Right lobe of liver (tissue), 6 donors: ENCODE measurements around the gene FAM13A. TPM values are rescaled to one million over a fixed set of nuclear protein-coding genes. Genes with fewer than 3 reads are reported as not detected.

Source experiments
- ATAC-seq, 4 donors: fragments of 200-7000 bp; cut with Tn5 transposase; one replicate each; pipeline ENCODE4 v1.9.1; 2020; ENCODE audit warnings: mild to moderate bottlenecking in 4 of 4, moderate library complexity in 4 of 4
- DNase-seq, 3 donors: peaks; one replicate each; pipeline ENCODE4 v3.0.0-alpha.2; 2020
- H3K27ac ChIP-seq, 3 donors: fragments of 200-600 bp; one replicate each; pipeline ENCODE4 v1.8.0; 2022
- H3K27me3 ChIP-seq, 2 donors: fragments of 200-600 bp; one replicate each; pipeline ENCODE4 v1.8.0; 2022
- H3K36me3 ChIP-seq, 4 donors: fragments of 200-600 bp; sonication (generic) in 1 of 4; one replicate each; pipeline versions ENCODE4 v1.5.1 to v1.8.0; 2017 to 2022; ENCODE audit warnings: control low read depth in 1 of 4
- H3K4me1 ChIP-seq, 4 donors: fragments of 200-600 bp; sonication (generic) in 1 of 4; one replicate each; pipeline versions ENCODE4 v1.5.1 to v1.8.0; 2017 to 2022; ENCODE audit warnings: control low read depth in 1 of 4
- H3K4me3 ChIP-seq, 3 donors: fragments of 200-600 bp; one replicate each; pipeline ENCODE4 v1.8.0; 2022
- H3K9me3 ChIP-seq, 4 donors: fragments of 200-600 bp; sonication (generic) in 1 of 4; one replicate each; pipeline versions ENCODE4 v1.5.1 to v1.8.0; 2017 to 2022; ENCODE audit warnings: control low read depth in 1 of 4
- POLR2A ChIP-seq: fragments of 450-650 bp; IDR thresholded peaks from one replicate; pipeline ENCODE4 v1.6.1; 2017; ENCODE audit warnings: antibody characterized with exemption, mild to moderate bottlenecking
- WGBS: methylation state at CpG from one replicate; pipeline ENCODE4 v1.1.6; 2018; ENCODE audit warnings: low coverage, low lambda C conversion rate; ENCODE audit not compliant: insufficient coverage; ENCODE audit errors: missing lambda C conversion rate; 5-methylcytosine and 5-hydroxymethylcytosine counted together
- intact Hi-C, 2 donors: fragments of 100-400 bp; cut with DNase I; formaldehyde crosslinking; loops; one replicate each; pipeline versions ENCODE4 v1.11.2 to v1.14.1; 2022
- total RNA-seq, 6 experiments: library from RNA; depleted of rRNA in 2 of 6; stranded (reverse); fragments of >200 nt in 2 of 6; fragmentation: NEBNext Ultra II Directional in 3 of 6; extraction: Animal tissue kit (Norgen Biotek cat#: 25700) in 3 of 6; gene quantifications; one replicate each; pipeline versions ENCODE4 v1.1.0 to v1.2.4, GENCODE V29; 2016 to 2023
- TF ChIP-seq, protein P1 (sequence below), 4 donors: fragments of 200-600 bp in 3 of 4; fragments of 450-650 bp in 1 of 4; IDR thresholded peaks; one replicate each; pipeline versions ENCODE4 v1.5.1 to v1.8.0; 2016 to 2022; ENCODE audit warnings: antibody characterized with exemption in 4 of 4, mild to moderate bottlenecking in 2 of 4
- donor health status: DM: no; HTN: yes; CAD: no.
- donor health status: DM: no; HTN: no; CAD: no.
- donor health status: DM: no; HTN: no; CAD: no.
- donor health status: DM: no; HTN: yes; CAD: no.
- donor health status: DM: no; HTN: yes; CAD: no.

The FAM13A gene
- total RNA-seq, 6 experiments from 2014 or later = 28.3 to 82.5 (median 51.7) TPM

DNA sequence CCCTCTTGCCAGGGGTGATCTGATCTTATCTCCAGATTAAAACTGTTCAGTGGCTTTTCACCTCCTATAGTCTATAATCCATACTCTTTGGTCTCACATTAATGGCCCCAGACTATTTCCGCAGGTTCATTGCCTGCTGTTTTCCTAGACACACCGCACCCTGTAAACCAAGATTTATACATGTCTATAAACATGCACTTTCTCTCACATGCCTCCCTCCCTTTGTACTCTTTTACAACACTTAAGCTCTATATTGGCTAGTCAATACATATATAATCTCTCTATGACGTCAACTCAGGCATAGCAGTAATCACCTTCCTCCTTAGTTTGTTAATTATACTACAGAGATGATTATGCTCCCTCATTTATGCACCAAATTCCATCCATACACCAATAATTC, 188.5 kb downstream of the FAM13A start:
- DNase-seq (no peak), ATAC-seq (no peak)
- TF ChIP-seq, protein P1, sequence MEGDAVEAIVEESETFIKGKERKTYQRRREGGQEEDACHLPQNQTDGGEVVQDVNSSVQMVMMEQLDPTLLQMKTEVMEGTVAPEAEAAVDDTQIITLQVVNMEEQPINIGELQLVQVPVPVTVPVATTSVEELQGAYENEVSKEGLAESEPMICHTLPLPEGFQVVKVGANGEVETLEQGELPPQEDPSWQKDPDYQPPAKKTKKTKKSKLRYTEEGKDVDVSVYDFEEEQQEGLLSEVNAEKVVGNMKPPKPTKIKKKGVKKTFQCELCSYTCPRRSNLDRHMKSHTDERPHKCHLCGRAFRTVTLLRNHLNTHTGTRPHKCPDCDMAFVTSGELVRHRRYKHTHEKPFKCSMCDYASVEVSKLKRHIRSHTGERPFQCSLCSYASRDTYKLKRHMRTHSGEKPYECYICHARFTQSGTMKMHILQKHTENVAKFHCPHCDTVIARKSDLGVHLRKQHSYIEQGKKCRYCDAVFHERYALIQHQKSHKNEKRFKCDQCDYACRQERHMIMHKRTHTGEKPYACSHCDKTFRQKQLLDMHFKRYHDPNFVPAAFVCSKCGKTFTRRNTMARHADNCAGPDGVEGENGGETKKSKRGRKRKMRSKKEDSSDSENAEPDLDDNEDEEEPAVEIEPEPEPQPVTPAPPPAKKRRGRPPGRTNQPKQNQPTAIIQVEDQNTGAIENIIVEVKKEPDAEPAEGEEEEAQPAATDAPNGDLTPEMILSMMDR (IDR thresholded peaks at IDR 0.05) = no peak
- TF ChIP-seq POLR2A = no peak
- H3K36me3 ChIP-seq = no peaks in the 10 kb centered on the region
- H3K4me3 ChIP-seq = no peak overlapping the region
- H3K27ac ChIP-seq = no peak overlapping the region
- no peaks in the 10 kb centered on the region for H3K4me1 ChIP-seq
- no peaks in the 10 kb centered on the region for H3K27me3 ChIP-seq
- WGBS = 92% methylated on average over 3 of the region's 3 CpGs
- intact Hi-C loops = no loop called here
- no peaks in the 10 kb centered on the region for H3K9me3 ChIP-seq

DNA sequence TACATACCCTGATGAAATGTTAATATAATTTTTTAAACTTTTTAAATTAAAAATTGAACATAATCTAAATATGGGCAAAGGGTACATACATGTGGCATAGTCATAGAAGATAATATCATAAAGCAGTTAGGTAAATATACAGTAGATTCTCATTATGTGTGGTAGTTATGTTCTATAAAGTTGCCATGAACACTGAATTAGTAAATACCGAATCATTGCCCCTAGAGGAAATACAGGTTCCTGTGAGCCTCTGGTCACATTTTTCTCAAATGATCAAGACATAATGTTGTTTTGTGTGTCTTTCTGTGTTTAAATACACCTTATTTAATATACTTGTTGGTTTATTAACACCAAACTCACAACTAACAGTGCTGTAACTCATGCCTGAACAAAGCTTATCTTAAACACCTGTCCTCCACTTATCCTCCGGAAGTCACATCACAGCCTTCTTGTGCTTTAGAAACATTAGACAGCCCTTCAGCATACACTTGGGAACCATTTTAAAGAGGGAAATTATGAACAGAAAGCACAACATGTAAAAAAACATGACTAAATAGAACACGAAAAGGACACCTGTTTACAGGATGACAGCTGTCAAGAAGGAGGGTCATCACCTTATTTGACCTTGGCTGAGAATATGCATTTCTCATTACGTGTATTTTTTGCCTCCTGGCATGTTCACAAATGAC, 190.0 kb downstream of the FAM13A start:
- TF ChIP-seq, protein P1 (IDR thresholded peaks at IDR 0.05) = no peak
- no peak for DNase-seq
- H3K27ac ChIP-seq = no peak overlapping the region
- H3K9me3 ChIP-seq = no peaks in the 10 kb centered on the region
- no peaks in the 10 kb centered on the region for H3K4me1 ChIP-seq
- H3K4me3 ChIP-seq = no peak overlapping the region
- no peaks in the 10 kb centered on the region for H3K36me3 ChIP-seq
- no peaks in the 10 kb centered on the region for H3K27me3 ChIP-seq
- ATAC-seq = no peak
- intact Hi-C loops = no loop called here
- 49% methylated on average over 4 of the region's 4 CpGs for WGBS

DNA sequence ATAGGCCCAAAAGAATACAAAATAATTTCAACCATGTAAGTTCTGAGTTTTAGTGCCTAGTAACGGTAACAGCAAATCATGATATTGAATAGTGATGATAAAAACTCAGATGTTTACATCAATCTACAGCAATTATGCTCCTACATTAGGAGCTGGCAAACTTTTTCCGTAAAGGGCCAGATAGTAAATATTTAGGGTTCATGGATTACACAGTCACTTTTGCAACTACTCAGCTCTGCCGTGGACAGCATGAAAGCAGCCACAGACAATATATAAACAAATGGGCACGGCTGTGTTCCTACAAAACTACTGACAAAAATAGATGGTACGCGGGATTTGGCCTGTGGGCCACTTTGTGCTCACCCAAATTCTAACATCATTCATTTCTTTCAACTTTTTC, 191.5 kb downstream of the FAM13A start:
- DNase-seq (no peak), ATAC-seq (no peak)
- intact Hi-C loops = no loop called here
- no peaks in the 10 kb centered on the region for H3K9me3 ChIP-seq
- H3K4me3 ChIP-seq = no peak overlapping the region
- WGBS = 88% methylated on average over 5 of the region's 6 CpGs
- no peak overlapping the region for H3K27ac ChIP-seq
- TF ChIP-seq POLR2A = no peak
- TF ChIP-seq, protein P1 (IDR thresholded peaks at IDR 0.05) = no peak
- no peaks in the 10 kb centered on the region for H3K36me3 ChIP-seq
- no peaks in the 10 kb centered on the region for H3K4me1 ChIP-seq
- H3K27me3 ChIP-seq = no peaks in the 10 kb centered on the region

DNA sequence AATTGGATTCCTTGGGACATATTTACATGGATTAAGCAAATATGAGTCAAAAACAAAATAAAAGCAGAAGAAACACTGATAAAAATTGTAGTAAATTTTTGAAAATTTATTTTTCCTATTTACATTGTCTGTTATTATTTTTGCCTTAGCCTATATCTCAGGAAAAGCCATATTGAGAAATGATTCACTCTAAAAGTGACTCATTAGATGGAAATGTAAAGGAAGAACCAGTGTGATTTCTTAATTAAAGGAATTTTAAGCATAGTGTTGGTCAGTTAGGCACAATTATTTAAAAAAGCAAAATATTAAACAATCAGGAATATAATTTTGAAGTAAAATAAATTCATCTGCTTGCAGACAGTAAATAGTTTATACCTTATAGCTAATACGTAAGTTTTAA, 191.9 kb downstream of the FAM13A start:
- H3K4me3 ChIP-seq = no peak overlapping the region
- H3K27me3 ChIP-seq = no peaks in the 10 kb centered on the region
- ATAC-seq (no peak), DNase-seq (no peak)
- no peak for TF ChIP-seq POLR2A
- TF ChIP-seq, protein P1 (IDR thresholded peaks at IDR 0.05) = no peak
- H3K27ac ChIP-seq = no peak overlapping the region
- no peaks in the 10 kb centered on the region for H3K36me3 ChIP-seq
- WGBS = 80% methylated on average over 1 of the region's 1 CpG
- H3K4me1 ChIP-seq = no peaks in the 10 kb centered on the region
- no peaks in the 10 kb centered on the region for H3K9me3 ChIP-seq
- intact Hi-C loops = no loop called here
